ENCODE results near the gene BCCIP.

The BCCIP gene

GRCh38 chr10:125845617-125846016 lies 22.3 kb downstream of the BCCIP start:
- no peak for FAIRE-seq

GRCh38 chr10:125846894-125847293 lies 23.5 kb downstream of the BCCIP start:
- FAIRE-seq: no peak

- no peak for FAIRE-seq
These were observed 25.0 kb downstream of the BCCIP start for GRCh38 chr10:125848371-125848770.

GRCh38 chr10:125848857-125849256 lies 25.5 kb downstream of the BCCIP start:
- no peak for FAIRE-seq

- FAIRE-seq: no peak
These were observed 26.1 kb downstream of the BCCIP start for GRCh38 chr10:125849448-125849847.

- FAIRE-seq: no peak
These were observed 27.7 kb downstream of the BCCIP start for GRCh38 chr10:125850766-125851731.

GRCh38 chr10:125852487-125852886 lies 29.1 kb downstream of the BCCIP start:
- no peak for FAIRE-seq

- no peak for FAIRE-seq
These were observed 33.9 kb downstream of the BCCIP start for GRCh38 chr10:125857185-125857760.

GRCh38 chr10:125859128-125859817 lies 35.9 kb downstream of the BCCIP start:
- no peak for FAIRE-seq

- FAIRE-seq: no peak
These were observed 41.8 kb downstream of the BCCIP start for GRCh38 chr10:125865120-125865519.

GRCh38 chr10:125866421-125867029 lies 43.2 kb downstream of the BCCIP start:
- FAIRE-seq: no peak

- FAIRE-seq: no peak
These were observed 45.1 kb downstream of the BCCIP start for GRCh38 chr10:125868372-125868975.

- no peak for FAIRE-seq
These were observed 48.0 kb downstream of the BCCIP start for GRCh38 chr10:125871338-125871737.

- FAIRE-seq: no peak
These were observed 55.9 kb downstream of the BCCIP start for GRCh38 chr10:125878957-125879835.

- FAIRE-seq: no peak
These were observed 57.4 kb downstream of the BCCIP start for GRCh38 chr10:125880719-125881118.

- FAIRE-seq: no peak
These were observed 57.8 kb downstream of the BCCIP start, which contains the start of gene DHX32 for GRCh38 chr10:125881192-125881591. Gene DHX32 (minus strand): TSS chr10:125881292. CDS start chr10:125880824, 468 bp downstream.

- no peak for FAIRE-seq
These were observed 59.2 kb downstream of the BCCIP start for GRCh38 chr10:125882596-125882995.

GRCh38 chr10:125883211-125883610 lies 59.9 kb downstream of the BCCIP start:
- FAIRE-seq: no peak
